ENCODE measurements around the gene MT1X.

DNA sequence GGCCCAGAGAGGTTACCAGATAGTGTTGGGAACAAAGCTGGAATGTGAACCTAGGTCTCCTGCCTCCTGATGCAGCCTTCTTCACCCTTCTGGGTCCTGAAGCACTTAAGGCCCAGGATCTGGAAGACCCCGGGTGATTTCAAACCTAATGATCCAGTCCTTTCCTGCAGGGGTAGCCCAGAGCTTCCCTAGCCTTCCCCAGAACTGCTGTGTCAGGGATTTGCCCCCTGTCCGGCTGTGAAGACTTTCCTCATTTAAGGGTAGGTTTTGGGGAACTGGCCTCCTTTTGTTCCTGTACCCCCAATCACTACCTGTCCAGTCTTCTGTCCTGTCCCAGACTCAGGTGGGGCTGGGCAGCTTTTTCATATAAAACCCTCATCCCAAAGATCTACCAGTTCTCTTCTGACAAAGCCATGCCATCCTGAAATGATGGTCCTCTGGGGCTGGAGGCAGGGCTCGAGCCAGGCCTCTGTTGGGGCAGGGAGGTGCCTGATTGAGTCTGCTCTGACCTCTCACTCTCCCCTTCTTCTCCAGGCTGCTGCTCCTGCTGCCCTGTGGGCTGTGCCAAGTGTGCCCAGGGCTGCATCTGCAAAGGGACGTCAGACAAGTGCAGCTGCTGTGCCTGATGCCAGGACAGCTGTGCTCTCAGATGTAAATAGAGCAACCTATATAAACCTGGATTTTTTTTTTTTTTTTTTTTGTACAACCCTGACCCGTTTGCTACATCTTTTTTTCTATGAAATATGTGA is 1.3 kb downstream of the MT1X start:
- TF ChIP-seq, protein P1, sequence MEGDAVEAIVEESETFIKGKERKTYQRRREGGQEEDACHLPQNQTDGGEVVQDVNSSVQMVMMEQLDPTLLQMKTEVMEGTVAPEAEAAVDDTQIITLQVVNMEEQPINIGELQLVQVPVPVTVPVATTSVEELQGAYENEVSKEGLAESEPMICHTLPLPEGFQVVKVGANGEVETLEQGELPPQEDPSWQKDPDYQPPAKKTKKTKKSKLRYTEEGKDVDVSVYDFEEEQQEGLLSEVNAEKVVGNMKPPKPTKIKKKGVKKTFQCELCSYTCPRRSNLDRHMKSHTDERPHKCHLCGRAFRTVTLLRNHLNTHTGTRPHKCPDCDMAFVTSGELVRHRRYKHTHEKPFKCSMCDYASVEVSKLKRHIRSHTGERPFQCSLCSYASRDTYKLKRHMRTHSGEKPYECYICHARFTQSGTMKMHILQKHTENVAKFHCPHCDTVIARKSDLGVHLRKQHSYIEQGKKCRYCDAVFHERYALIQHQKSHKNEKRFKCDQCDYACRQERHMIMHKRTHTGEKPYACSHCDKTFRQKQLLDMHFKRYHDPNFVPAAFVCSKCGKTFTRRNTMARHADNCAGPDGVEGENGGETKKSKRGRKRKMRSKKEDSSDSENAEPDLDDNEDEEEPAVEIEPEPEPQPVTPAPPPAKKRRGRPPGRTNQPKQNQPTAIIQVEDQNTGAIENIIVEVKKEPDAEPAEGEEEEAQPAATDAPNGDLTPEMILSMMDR (conservative IDR thresholded peaks at IDR 0.05; ENCODE audit: low read depth, low read length), result no peak
- no peak for TF ChIP-seq EZH2 (IDR thresholded peaks at IDR 0.05; ENCODE audit: borderline replicate concordance, low read depth, low read length, poor library complexity, severe bottlenecking)
